HG03457 (cell line): Measurements from ENCODE around the gene PRICKLE3.
"Not testable (repeated sequence)": the region's sequence is repeated elsewhere in the genome, so short reads cannot be mapped to it uniquely, and the experiment has no call there.

Experiments
- ATAC-seq: cut with Tn5 transposase; IDR thresholded peaks from one replicate; pipeline ENCODE4 v1.9.1; 2021; ENCODE audit warnings: moderate number of reproducible peaks; ENCODE audit not compliant: unreplicated experiment

The PRICKLE3 gene

GRCh38 chrX:49184294-49185281 is 1.6 kb downstream of the PRICKLE3 start:
- ATAC-seq = no peak

GRCh38 chrX:49183701-49184281 is 2.4 kb downstream of the PRICKLE3 start:
- ATAC-seq = no peak

- ATAC-seq = no peak
Observed at GRCh38 chrX:49179358-49179757, 6.8 kb downstream of the PRICKLE3 start.

GRCh38 chrX:49178537-49178936 is 7.6 kb downstream of the PRICKLE3 start:
- no peak for ATAC-seq

GRCh38 chrX:49177873-49178480 is 8.2 kb downstream of the PRICKLE3 start:
- no peak for ATAC-seq

GRCh38 chrX:49177338-49177833 is 8.8 kb downstream of the PRICKLE3 start:
- ATAC-seq = no peak

- ATAC-seq = no peak
Observed at GRCh38 chrX:49176421-49177326, 9.5 kb downstream of the PRICKLE3 start.

GRCh38 chrX:49175435-49176274 is 10.5 kb downstream of the PRICKLE3 start:
- ATAC-seq = no peak

GRCh38 chrX:49174723-49175122 is 11.4 kb downstream of the PRICKLE3 start:
- no peak for ATAC-seq

- ATAC-seq = not testable (repeated sequence)
Observed at GRCh38 chrX:49173544-49173943, 12.6 kb downstream of the PRICKLE3 start.

GRCh38 chrX:49172280-49172780 is 13.8 kb downstream of the PRICKLE3 start:
- ATAC-seq = peak; percentile 61

- no peak for ATAC-seq
Observed at GRCh38 chrX:49171752-49172279, 14.4 kb downstream of the PRICKLE3 start, which contains the start of gene PLP2. Gene PLP2, plus strand, starts transcription at chrX:49171898. Its CDS starts 103 bp downstream, at chrX:49172001.

GRCh38 chrX:49167740-49168108 is 18.4 kb downstream of the PRICKLE3 start:
- no peak for ATAC-seq

- peak; percentile 23 for ATAC-seq
Observed at GRCh38 chrX:49166914-49167739, 19.0 kb downstream of the PRICKLE3 start.

- ATAC-seq = peak; percentile 39
Observed at GRCh38 chrX:49165901-49166881, 20.0 kb downstream of the PRICKLE3 start.

GRCh38 chrX:49164589-49165360 is 21.4 kb downstream of the PRICKLE3 start:
- ATAC-seq = no peak
